ENCODE measurements around the gene ANKRD52. TPM values are rescaled to one million over a fixed set of nuclear protein-coding genes. Genes with fewer than 3 reads are reported as not detected.
A peak's percentile ranks its signal among the peaks of the same experiment; 100 is the strongest.

The ANKRD52 gene
- total and polyA plus RNA-seq, 9 of the 15 experiments (the other 6 are each of a cell fraction or from before 2014, with no cell fraction given) = 0.52 to 46.8 (median 7.9) TPM

DNA sequence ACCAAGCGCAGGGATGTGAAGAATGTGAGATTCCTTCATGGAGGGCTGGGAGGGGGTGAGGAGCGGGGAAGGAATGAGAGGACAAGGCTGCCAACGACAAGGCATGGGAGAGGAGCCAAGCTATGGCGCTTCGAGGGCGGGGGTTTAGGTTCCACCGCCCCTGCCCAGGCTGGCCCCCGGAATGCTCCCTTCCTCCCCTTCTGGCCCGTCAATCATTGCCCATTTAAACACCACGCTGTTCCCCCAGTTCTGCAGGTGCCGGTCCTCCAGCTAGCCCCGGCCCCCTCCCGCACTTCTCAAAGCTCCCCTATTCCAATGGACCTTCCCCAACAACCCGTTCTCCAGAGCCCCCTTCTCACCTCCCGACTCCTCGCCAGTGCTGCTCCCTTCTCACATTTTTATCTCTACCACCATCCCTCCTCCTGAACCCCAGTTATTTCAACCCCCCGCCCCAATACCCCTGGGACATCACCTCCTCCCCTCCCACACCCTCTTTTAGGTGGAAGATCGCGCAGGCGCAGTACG lies 36.9 kb downstream of the ANKRD52 start (continued):
- TF ChIP-seq POLR3G (IDR thresholded peaks at IDR 0.05; ENCODE audit: extremely low read depth, insufficient read length, insufficient replicate concordance) (no peak), TOE1 (IDR thresholded peaks at IDR 0.05; ENCODE audit: borderline replicate concordance) (peak; percentile 73), TOE1 (CRISPR knock-in tag; IDR thresholded peaks at IDR 0.05; ENCODE audit: borderline replicate concordance, low read depth) (no peak), FIP1L1 (IDR thresholded peaks at IDR 0.05; ENCODE audit: low read depth, low read length, poor library complexity, severe bottlenecking) (no peak), TCFL5 (CRISPR knock-in tag; conservative IDR thresholded peaks at IDR 0.05) (no peak), SP2 (IDR thresholded peaks at IDR 0.05; ENCODE audit: extremely low read depth, low read depth, low read length, poor library complexity, severe bottlenecking) (no peak), ZNF263 (CRISPR knock-in tag; IDR thresholded peaks at IDR 0.05; ENCODE audit: borderline replicate concordance) (no peak), MAZ (CRISPR knock-in tag; conservative IDR thresholded peaks at IDR 0.05 in 1 of 2, IDR thresholded peaks at IDR 0.05 in 1 of 2) (peak in 1 of 2 experiments; percentile 52; a peak in 2 of 4 replicates), ZNF24 (IDR thresholded peaks at IDR 0.05) (no peak), ZNF184 (CRISPR knock-in tag; IDR thresholded peaks at IDR 0.05) (no peak), NONO (IDR thresholded peaks at IDR 0.05; ENCODE audit: low read depth in 2 of 2, low read length in 1 of 2) (peak in 1 of 2 experiments; percentile 96; a peak in 2 of 4 replicates), ZNF239 (CRISPR knock-in tag; IDR thresholded peaks at IDR 0.05) (no peak), SAP30 (IDR thresholded peaks at IDR 0.05; ENCODE audit: borderline replicate concordance, insufficient read depth, low read depth, low read length, poor library complexity, severe bottlenecking) (no peak)
- TF ChIP-seq, protein P1, sequence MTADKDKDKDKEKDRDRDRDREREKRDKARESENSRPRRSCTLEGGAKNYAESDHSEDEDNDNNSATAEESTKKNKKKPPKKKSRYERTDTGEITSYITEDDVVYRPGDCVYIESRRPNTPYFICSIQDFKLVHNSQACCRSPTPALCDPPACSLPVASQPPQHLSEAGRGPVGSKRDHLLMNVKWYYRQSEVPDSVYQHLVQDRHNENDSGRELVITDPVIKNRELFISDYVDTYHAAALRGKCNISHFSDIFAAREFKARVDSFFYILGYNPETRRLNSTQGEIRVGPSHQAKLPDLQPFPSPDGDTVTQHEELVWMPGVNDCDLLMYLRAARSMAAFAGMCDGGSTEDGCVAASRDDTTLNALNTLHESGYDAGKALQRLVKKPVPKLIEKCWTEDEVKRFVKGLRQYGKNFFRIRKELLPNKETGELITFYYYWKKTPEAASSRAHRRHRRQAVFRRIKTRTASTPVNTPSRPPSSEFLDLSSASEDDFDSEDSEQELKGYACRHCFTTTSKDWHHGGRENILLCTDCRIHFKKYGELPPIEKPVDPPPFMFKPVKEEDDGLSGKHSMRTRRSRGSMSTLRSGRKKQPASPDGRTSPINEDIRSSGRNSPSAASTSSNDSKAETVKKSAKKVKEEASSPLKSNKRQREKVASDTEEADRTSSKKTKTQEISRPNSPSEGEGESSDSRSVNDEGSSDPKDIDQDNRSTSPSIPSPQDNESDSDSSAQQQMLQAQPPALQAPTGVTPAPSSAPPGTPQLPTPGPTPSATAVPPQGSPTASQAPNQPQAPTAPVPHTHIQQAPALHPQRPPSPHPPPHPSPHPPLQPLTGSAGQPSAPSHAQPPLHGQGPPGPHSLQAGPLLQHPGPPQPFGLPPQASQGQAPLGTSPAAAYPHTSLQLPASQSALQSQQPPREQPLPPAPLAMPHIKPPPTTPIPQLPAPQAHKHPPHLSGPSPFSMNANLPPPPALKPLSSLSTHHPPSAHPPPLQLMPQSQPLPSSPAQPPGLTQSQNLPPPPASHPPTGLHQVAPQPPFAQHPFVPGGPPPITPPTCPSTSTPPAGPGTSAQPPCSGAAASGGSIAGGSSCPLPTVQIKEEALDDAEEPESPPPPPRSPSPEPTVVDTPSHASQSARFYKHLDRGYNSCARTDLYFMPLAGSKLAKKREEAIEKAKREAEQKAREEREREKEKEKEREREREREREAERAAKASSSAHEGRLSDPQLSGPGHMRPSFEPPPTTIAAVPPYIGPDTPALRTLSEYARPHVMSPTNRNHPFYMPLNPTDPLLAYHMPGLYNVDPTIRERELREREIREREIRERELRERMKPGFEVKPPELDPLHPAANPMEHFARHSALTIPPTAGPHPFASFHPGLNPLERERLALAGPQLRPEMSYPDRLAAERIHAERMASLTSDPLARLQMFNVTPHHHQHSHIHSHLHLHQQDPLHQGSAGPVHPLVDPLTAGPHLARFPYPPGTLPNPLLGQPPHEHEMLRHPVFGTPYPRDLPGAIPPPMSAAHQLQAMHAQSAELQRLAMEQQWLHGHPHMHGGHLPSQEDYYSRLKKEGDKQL (CRISPR knock-in tag; IDR thresholded peaks at IDR 0.05; ENCODE audit: borderline replicate concordance) = no peak
- TF ChIP-seq, protein P2, sequence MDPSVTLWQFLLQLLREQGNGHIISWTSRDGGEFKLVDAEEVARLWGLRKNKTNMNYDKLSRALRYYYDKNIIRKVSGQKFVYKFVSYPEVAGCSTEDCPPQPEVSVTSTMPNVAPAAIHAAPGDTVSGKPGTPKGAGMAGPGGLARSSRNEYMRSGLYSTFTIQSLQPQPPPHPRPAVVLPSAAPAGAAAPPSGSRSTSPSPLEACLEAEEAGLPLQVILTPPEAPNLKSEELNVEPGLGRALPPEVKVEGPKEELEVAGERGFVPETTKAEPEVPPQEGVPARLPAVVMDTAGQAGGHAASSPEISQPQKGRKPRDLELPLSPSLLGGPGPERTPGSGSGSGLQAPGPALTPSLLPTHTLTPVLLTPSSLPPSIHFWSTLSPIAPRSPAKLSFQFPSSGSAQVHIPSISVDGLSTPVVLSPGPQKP (CRISPR knock-in tag; IDR thresholded peaks at IDR 0.05) = no peak
- TF ChIP-seq, protein P3, sequence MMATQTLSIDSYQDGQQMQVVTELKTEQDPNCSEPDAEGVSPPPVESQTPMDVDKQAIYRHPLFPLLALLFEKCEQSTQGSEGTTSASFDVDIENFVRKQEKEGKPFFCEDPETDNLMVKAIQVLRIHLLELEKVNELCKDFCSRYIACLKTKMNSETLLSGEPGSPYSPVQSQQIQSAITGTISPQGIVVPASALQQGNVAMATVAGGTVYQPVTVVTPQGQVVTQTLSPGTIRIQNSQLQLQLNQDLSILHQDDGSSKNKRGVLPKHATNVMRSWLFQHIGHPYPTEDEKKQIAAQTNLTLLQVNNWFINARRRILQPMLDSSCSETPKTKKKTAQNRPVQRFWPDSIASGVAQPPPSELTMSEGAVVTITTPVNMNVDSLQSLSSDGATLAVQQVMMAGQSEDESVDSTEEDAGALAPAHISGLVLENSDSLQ (IDR thresholded peaks at IDR 0.05) = peak; percentile 80

Measured in K562 (cell line).